Stimulated activated CD4-positive, alpha-beta T cell treated with anti-CD3 and anti-CD28 coated beads, TNF-alpha, amount 100 ng/mL, for 4 hours (primary cell): ENCODE measurements around the gene CLSTN1.
"Not testable (repeated sequence)": the region's sequence is repeated elsewhere in the genome, so short reads cannot be mapped to it uniquely, and the experiment has no call there.

Experiments used
- DNase-seq, 3 experiments: peaks; one replicate each; pipeline ENCODE4 v3.0.0-alpha.2; 2020; ENCODE audit warnings: low read depth in 3 of 3

The CLSTN1 gene

GRCh38 chr1:9825093-9826074 is 1.6 kb upstream of the CLSTN1 start:
- DNase-seq = no peak

DNA sequence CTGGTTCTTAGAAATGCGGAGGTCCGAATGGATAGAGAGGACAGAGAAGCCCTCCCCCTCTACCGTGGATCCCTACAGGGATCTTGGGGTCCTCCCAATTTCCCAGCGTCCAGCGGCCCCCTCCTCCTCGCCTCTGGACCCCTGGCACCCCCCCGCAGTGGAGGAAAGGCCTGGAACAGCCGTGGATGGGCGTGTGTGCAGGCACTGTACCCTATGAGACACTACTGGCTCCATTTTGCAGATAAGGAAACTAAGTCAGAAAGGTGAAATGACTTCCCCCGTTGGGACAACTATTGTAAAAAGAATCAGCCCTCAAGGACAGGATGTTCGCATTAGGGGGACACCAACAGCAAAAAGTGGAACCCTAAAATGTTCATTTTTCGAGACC is 931 bp upstream of the CLSTN1 start:
- no peak for DNase-seq

- no peak for DNase-seq
Measured at GRCh38 chr1:9823693-9823942, 147 bp downstream of the CLSTN1 start.

- DNase-seq = no peak
Measured at GRCh38 chr1:9822897-9823692, 670 bp downstream of the CLSTN1 start.

DNA sequence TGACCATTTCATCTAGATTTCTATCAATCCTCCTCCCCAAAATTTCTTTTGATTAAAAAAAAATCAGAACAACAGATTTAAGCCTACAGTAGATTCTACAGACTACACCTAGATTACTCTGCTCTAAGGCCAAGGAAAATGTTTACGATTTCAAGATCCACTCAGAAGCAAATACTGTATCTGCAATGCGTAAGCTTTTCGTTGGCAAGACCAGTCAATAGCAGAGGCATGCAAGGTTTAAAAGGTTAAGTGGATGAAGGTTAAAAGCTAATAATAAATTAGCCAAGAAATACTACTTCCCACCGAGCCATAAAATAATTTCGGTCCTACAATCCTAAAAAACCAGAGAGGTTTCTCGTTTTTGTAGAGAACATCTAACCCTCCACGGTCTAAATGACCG is 1.3 kb downstream of the CLSTN1 start:
- no peak for DNase-seq

GRCh38 chr1:9821710-9822109 is 2.1 kb downstream of the CLSTN1 start:
- no peak for DNase-seq

- DNase-seq = no peak
Measured at GRCh38 chr1:9820521-9820920, 3.2 kb downstream of the CLSTN1 start.

- DNase-seq = no peak
Measured at GRCh38 chr1:9817734-9818133, 6.0 kb downstream of the CLSTN1 start.

- DNase-seq = no peak
Measured at GRCh38 chr1:9816199-9816598, 7.6 kb downstream of the CLSTN1 start.

GRCh38 chr1:9815150-9815549 is 8.6 kb downstream of the CLSTN1 start:
- no peak for DNase-seq

DNA sequence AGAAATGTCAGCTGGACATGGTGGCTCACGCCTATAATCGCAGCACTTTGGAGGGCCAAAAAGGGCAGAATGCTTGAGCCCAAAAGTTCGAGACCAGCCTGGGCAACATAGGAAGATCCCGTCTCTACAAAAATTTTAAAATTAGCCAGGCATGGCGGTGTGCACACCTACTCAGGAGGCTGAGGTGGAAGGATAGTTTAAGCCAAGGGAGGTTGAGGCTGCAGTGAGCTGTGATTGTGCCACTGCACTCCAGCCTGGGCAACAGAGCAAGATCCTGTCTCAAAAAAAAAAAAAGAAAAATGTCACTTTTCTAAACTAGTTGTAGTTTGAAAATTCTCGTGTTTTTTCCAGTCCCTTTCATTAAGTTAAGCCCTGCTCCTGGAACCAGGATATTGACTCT is 9.1 kb downstream of the CLSTN1 start:
- DNase-seq = no peak

DNA sequence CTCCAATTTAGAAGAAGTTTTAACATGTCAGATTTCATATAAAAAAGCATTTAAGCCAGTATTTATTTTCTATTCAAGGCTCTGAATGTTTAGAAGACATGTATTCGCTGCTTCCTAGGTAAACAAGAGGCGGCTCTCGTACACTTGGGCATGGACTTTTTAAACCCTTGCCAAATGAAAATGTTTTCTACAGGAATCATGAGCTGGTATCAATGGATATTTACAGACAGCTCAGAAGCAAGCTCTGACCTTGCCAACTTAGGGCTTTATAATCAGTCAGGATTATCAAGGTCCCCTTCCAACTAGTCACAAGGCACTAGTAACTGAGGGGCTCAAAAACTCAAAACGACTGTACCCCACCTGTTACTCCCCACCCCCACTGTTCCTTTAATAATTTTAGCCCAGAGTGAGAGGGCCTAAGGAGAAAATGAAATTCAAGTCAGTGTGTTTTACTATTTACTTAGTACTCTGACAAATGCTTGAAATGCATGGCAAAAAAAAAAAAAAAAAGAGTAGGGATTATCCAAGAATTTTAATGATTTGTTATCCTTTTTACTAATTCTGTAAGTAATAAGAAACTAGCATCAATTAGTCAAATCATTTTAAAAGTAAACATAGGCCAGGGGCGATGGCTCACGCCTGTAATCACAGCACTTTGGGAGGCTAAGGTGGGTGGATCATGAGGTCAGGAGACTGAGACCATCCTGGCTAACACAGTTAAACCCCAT is 12.4 kb downstream of the CLSTN1 start:
- no peak for DNase-seq

GRCh38 chr1:9809100-9809510 is 14.7 kb downstream of the CLSTN1 start:
- no peak for DNase-seq

- no peak for DNase-seq
Measured at GRCh38 chr1:9808459-9808858, 15.3 kb downstream of the CLSTN1 start.

GRCh38 chr1:9807541-9807940 is 16.2 kb downstream of the CLSTN1 start:
- DNase-seq = no peak

GRCh38 chr1:9805972-9806371 is 17.8 kb downstream of the CLSTN1 start:
- DNase-seq = not testable (repeated sequence)

DNA sequence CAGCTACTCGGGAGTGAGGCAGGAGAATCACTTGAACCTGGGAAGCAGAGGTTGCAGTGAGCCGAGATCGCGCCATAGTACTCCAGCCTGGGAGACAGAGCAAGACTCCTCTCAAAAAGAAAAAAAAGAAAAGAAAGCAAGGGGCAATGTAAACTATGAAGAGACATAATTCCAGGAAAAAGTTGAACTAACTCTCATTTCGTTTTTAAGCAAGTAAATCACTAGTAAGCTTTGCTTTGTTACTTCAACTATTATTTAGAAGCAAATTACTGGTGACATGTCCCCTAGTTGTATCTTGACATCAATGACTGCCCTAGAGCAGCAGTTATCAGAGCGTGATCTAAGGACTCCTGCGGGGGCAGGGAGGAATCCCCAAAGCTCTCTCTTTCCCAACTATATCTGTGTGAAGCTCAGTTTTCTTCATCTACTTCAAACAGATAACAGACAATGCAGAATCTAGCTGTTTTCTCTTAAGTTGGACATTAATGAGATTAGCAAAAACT is 18.7 kb downstream of the CLSTN1 start:
- DNase-seq = no peak

- not testable (repeated sequence) for DNase-seq
Measured at GRCh38 chr1:9803003-9803918, 20.5 kb downstream of the CLSTN1 start.

DNA sequence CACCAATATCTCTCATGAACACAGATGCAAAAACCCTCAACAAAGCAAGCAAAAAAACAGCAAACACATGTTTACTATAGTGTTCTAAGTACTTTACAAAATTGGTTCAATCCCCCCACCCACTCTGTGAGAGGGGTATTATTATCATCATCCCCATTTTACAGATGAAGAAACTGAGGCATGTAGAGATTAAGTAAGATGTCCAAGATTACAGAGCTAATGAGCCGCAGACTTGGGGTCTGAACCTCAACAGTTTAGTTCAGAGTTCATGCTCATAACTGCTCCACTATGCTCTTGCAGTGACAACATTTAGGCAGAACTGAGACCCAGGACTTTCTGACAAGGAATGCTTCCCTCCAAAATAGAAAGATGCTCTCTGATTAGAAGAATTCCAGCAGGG is 21.9 kb downstream of the CLSTN1 start:
- no peak for DNase-seq

- DNase-seq = no peak
Measured at GRCh38 chr1:9798236-9799130, 25.3 kb downstream of the CLSTN1 start.
